Dendritic cell treated with granulocyte-macrophage colony-stimulating factor and Interleukin-4, amounts not matched to agents 40 ng/mL and 50 ng/mL, for 4 days (primary cell): Measurements from ENCODE around the gene AHCYL2.
"Not testable (repeated sequence)": the region's sequence is repeated elsewhere in the genome, so short reads cannot be mapped to it uniquely, and the experiment has no call there.

ENCODE experiments used
- H3K27ac Mint-ChIP-seq: one replicate; pipeline ENCODE4 v1.8.0; 2022; ENCODE audit warnings: mild to moderate bottlenecking, mixed read lengths
- H3K27me3 Mint-ChIP-seq: one replicate; pipeline ENCODE4 v1.8.0; 2022; ENCODE audit warnings: mild to moderate bottlenecking, mixed read lengths
- H3K36me3 Mint-ChIP-seq: one replicate; pipeline ENCODE4 v1.8.0; 2022; ENCODE audit warnings: low read depth, mixed read lengths
- H3K4me1 Mint-ChIP-seq: one replicate; pipeline ENCODE4 v1.8.0; 2022; ENCODE audit warnings: low read depth, mixed read lengths
- H3K4me3 Mint-ChIP-seq: one replicate; pipeline ENCODE4 v1.8.0; 2022; ENCODE audit warnings: mild to moderate bottlenecking, moderate library complexity, mixed read lengths
- H3K9me3 Mint-ChIP-seq: one replicate; pipeline ENCODE4 v1.8.0; 2022; ENCODE audit warnings: mixed read lengths
- intact Hi-C: fragments of 100-400 bp; cut with micrococcal nuclease; formaldehyde crosslinking; loops from one replicate; pipeline ENCODE4 v1.15.0; 2022

The AHCYL2 gene

DNA sequence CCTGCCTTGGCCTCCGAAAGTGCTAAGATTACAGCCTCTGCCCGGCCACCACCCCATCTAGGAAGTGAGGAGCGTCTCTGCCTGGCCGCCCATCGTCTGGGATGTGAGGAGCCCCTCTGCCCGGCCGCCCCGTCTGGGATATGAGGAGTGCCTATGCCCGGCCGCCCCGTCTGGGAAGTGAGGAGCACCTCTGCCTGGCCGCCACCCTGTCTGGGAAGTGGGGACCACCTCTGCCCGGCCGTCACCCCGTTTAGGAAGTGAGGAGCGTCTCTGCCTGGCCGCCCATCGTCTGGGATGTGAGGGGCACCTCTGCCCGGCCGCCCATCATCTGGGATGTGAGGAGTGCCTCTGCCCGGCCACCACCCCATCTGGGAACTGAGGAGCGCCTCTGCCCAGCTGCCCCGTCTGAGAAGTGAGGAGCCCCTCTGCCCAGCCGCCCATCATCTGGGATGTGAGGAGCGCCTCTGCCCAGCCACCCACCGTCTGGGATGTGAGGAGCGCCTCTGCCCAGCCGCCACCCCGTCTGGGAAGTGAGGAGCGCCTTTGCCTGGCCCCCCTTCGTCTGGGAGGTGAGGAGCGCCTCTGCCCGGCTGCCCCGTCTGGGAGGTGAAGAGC, 8.6 kb upstream of the AHCYL2 start:
- Mint-ChIP-seq H3K27me3 (peaks cover 11% of the 10 kb centered on the region), H3K4me1 (peaks cover 25% of the 10 kb centered on the region)
- H3K4me3 Mint-ChIP-seq, H3K27ac Mint-ChIP-seq, H3K36me3 Mint-ChIP-seq, H3K9me3 Mint-ChIP-seq, intact Hi-C loops: not testable (repeated sequence)

GRCh38 chr7:129216821-129217416, 7.9 kb upstream of the AHCYL2 start:
- H3K36me3 Mint-ChIP-seq, H3K4me3 Mint-ChIP-seq, H3K9me3 Mint-ChIP-seq, intact Hi-C loops, H3K27ac Mint-ChIP-seq: not testable (repeated sequence)
- H3K4me1 Mint-ChIP-seq, result peaks cover 24% of the 10 kb centered on the region
- H3K27me3 Mint-ChIP-seq, result peaks cover 11% of the 10 kb centered on the region

DNA sequence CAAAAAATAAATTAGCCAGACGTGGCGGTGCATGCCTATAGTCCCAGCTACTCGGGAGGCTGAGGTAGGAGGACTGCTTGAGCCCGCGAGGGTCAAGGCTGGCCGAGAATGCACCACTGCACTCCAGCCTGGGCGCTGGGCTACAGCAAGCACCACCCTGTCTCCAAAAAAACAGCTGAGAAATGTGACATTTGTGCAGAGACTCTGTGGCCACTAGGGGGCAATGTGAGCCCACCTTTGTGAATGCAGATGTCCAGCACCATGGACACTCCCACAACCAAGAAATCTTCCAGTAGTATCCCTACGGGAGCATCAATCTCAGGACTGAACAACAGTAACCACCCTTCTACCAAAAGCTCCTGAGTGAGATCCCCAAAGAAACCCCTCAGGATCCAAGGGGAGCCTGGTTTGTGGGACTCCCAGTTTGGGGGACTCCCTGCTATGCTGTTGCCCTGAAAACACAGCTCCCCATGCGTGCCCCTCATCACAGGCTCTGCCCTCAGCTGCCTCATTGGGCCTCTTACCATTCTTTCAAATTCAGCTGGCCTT, 6.2 kb upstream of the AHCYL2 start:
- Mint-ChIP-seq H3K27ac (no peak overlapping the region), H3K4me1 (peaks cover 24% of the 10 kb centered on the region), H3K9me3 (no peaks in the 10 kb centered on the region), H3K4me3 (no peak overlapping the region), H3K36me3 (no peaks in the 10 kb centered on the region), H3K27me3 (peaks cover 11% of the 10 kb centered on the region)
- intact Hi-C loops, result loop anchor here (1.0 to 2.0 kb wide), 3 partner anchors 53 to 254 kb away; no protein-coding TSS in a partner anchor

DNA sequence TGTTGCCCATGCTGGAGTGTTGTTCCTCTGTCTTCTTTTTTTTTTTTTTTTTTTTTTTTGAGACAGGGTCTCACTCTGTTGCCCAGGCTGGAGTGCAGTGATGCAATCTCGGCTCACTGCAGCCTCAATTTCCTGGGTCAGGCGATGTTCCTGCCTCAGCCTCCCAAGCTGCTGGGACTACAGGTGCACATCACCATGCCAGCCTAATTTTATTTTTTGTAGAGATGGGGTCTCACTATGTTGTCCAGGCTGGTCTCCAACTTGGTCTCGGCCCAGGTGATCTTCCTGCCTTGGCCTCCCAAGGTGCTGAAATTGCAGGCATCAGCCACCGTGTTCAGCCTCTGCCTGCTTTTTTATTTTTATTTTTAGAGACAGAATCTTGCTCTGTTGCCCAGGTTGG, 5.7 kb upstream of the AHCYL2 start:
- H3K4me1 Mint-ChIP-seq, result peaks cover 21% of the 10 kb centered on the region
- intact Hi-C loops, result loop anchor here (2.0 kb wide), 1 partner anchor 80 kb away; no protein-coding TSS in a partner anchor
- peaks cover 11% of the 10 kb centered on the region for H3K27me3 Mint-ChIP-seq
- H3K9me3 Mint-ChIP-seq, H3K36me3 Mint-ChIP-seq, H3K4me3 Mint-ChIP-seq, H3K27ac Mint-ChIP-seq: not testable (repeated sequence)

- no peaks in the 10 kb centered on the region for H3K9me3 Mint-ChIP-seq
- H3K36me3 Mint-ChIP-seq, result peaks cover 13% of the 10 kb centered on the region
- H3K27me3 Mint-ChIP-seq, result peaks cover 4% of the 10 kb centered on the region
- intact Hi-C loops, result loop anchor here (10.0 kb wide), 1 partner anchor 413 kb away; no protein-coding TSS in a partner anchor
- H3K4me3 Mint-ChIP-seq, result no peak overlapping the region
- H3K4me1 Mint-ChIP-seq, result peaks cover 37% of the 10 kb centered on the region
- H3K27ac Mint-ChIP-seq, result peak overlapping the region; percentile 50
Measured at GRCh38 chr7:129222064-129222463, 2.8 kb upstream of the AHCYL2 start.

DNA sequence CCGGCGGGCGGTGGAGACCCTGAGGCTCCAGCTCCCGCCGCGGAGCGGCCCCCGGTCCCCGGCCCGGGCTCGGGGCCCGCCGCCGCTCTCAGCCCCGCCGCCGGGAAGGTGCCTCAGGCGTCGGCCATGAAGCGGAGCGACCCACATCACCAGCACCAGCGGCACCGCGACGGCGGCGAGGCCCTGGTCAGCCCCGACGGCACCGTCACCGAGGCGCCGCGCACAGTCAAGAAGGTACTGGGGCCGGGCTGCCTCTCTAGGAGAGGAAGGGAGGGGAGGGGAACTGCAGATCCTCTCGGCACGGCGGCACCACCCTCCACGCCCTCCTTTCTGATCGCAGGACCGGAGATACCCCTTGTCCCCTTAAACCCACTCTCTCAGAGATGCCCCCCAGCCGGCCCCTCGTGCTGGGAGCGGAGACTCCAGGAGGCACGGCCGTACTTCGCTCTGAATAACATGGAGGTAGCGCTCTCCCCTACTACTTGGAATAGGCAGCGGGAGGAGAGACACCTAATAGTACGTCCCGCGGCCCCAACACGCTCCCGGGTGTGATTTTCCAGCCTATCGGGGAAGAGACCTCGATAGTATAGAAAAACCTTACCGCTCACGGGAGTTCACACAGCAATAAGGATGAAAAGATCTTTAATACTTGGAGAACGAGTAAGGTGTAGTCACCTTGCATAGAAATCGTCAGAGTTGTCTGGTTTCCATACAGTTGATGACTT, 538 bp downstream of the AHCYL2 start:
- H3K9me3 Mint-ChIP-seq, result no peaks in the 10 kb centered on the region
- intact Hi-C loops, result loop anchor here (10.0 kb wide), 1 partner anchor 409 kb away; no protein-coding TSS in a partner anchor
- H3K4me3 Mint-ChIP-seq, result peak overlapping the region; percentile 96
- H3K4me1 Mint-ChIP-seq, result peaks cover 40% of the 10 kb centered on the region
- peak overlapping the region; percentile 99 for H3K27ac Mint-ChIP-seq
- H3K36me3 Mint-ChIP-seq, result peaks cover 13% of the 10 kb centered on the region
- H3K27me3 Mint-ChIP-seq, result no peaks in the 10 kb centered on the region

GRCh38 chr7:129225931-129226572, 1.2 kb downstream of the AHCYL2 start:
- intact Hi-C loops, result loop anchor here (10.0 kb wide), 1 partner anchor 409 kb away; no protein-coding TSS in a partner anchor
- Mint-ChIP-seq H3K4me3 (peak overlapping the region; percentile 96), H3K27me3 (no peaks in the 10 kb centered on the region), H3K27ac (peak overlapping the region; percentile 99), H3K36me3 (peaks cover 13% of the 10 kb centered on the region), H3K4me1 (peaks cover 40% of the 10 kb centered on the region), H3K9me3 (no peaks in the 10 kb centered on the region)

DNA sequence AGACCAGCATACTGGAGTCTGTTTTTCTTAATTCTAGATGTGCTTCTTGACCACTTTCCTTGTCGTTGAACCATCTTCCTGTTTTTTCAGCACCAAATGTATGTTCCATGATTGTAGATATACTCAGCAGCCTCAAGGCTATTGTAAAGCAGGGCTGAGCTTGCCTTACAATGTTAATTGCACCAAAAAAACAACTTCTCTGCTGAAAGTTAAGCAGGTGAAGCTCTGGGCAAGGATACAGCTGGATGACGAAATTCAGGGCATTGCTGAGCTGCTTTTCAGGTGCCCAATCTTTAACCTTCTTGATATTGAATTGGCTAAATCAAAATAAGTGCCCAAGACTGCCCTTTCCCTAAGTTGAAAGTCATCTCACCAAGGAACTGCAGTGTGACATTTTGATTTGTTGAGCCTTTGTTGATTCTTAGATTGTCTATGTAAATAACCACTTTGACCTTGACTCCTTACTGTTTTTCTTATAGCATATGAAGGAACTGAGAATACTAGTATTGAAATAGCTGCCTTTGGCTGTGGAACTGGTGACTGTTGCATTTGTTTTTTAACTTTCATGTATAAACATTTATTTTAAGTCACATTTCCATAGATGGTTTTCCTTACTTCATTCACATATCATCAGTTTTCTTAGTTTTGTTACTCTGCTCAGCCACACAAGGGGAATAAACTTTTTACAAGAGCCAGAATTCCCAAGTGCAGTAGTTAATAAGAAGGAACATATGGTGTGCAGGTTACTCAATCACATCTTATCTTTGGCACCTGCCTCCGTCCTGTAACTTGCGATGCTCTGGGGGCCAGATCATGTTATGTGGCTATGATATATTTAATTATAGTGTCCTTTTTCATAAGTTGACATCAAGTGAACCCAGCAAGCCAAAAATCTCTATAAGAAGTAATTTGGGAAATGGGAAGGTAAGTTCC, 3.1 kb downstream of the AHCYL2 start:
- intact Hi-C loops, result loop anchor here (10.0 kb wide), 1 partner anchor 407 kb away; no protein-coding TSS in a partner anchor
- Mint-ChIP-seq H3K27me3 (no peaks in the 10 kb centered on the region), H3K27ac (no peak overlapping the region), H3K4me1 (peaks cover 32% of the 10 kb centered on the region), H3K36me3 (peaks cover 13% of the 10 kb centered on the region), H3K9me3 (no peaks in the 10 kb centered on the region), H3K4me3 (no peak overlapping the region)

DNA sequence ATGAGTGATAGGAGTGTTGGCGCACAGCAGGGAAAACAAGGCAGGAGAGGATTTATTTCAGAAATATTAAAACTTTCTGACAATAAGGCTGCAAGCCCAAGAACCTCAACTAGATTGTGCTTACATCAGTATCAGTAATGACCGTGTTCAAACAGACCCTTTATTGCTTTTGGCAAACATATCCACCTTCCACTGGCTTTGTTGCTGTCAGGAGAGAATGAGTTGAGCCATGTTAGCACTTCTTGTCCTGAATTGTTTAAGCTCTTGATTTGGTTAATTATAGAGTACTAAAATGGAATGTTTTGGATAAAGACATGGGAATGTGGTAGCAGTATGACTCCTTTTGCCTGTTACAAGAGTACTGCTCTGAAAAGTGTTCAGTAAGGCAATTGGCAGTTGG, 3.8 kb downstream of the AHCYL2 start:
- no peak overlapping the region for H3K27ac Mint-ChIP-seq
- H3K27me3 Mint-ChIP-seq, result no peaks in the 10 kb centered on the region
- no peaks in the 10 kb centered on the region for H3K9me3 Mint-ChIP-seq
- no peak overlapping the region for H3K4me3 Mint-ChIP-seq
- intact Hi-C loops, result loop anchor here (10.0 kb wide), 1 partner anchor 406 kb away; no protein-coding TSS in a partner anchor
- peaks cover 32% of the 10 kb centered on the region for H3K4me1 Mint-ChIP-seq
- peaks cover 13% of the 10 kb centered on the region for H3K36me3 Mint-ChIP-seq

DNA sequence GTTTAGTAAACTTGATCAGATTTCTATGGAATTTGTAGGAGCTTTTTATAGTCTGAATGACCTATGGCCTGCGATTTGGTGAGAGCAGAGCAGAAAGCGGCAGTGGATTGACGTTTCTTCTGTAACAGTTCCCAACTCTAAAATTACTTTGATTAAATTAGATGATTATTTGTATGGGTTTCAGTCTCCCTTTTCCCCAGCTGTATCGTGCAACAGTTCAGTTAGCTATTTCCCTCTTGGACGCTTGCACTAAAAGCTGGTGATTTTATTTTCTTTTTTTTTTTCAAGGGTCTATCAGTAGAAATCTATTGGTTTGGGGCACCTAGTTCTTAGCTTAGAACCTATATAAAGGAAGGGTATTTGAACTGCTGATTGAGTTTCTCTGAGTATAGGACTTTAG, 6.8 kb downstream of the AHCYL2 start:
- Mint-ChIP-seq H3K27ac (no peak overlapping the region), H3K9me3 (no peaks in the 10 kb centered on the region), H3K4me3 (no peak overlapping the region), H3K4me1 (peaks cover 13% of the 10 kb centered on the region), H3K27me3 (no peaks in the 10 kb centered on the region), H3K36me3 (peaks cover 4% of the 10 kb centered on the region)
- intact Hi-C loops, result no loop called here

GRCh38 chr7:129238546-129238945, 13.7 kb downstream of the AHCYL2 start:
- intact Hi-C loops, result no loop called here
- Mint-ChIP-seq H3K4me1 (peaks cover 25% of the 10 kb centered on the region), H3K4me3 (no peak overlapping the region), H3K9me3 (no peaks in the 10 kb centered on the region), H3K27ac (peak overlapping the region; percentile 55), H3K27me3 (no peaks in the 10 kb centered on the region), H3K36me3 (peaks cover 15% of the 10 kb centered on the region)

DNA sequence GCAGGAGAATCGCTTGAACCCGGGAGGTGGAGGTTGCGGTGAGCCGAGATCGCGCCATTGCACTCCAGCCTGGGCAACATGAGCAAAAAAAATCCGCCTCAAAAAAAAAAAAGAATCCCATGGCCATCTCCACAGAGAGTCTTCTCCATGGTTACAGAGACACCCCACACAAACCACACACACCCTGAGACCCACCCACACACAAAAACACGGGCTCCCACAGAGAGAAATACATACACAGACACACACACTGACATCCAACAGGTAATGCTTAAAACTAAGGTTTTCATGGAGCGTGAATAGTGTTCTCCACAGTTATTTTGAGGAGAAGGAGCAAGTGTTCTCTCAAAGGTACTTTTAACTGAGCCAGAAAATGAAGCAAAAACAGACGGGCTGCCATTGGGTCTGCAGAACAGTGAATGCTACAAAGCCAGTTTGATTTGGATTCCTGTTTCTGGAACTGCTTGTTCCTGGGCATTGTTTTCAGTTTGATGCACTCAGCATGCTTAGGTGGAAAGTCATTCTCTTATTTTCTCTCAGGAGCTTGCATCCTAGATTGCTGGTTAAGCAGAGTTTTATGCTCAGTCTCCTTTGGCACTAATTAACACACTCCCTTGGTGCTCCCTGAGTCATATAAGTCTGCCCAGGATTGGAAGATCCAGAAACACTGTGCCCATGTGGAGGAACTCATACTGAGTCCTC, 15.4 kb downstream of the AHCYL2 start:
- no peaks in the 10 kb centered on the region for H3K27me3 Mint-ChIP-seq
- H3K4me1 Mint-ChIP-seq, result peaks cover 25% of the 10 kb centered on the region
- intact Hi-C loops, result no loop called here
- H3K4me3 Mint-ChIP-seq, result no peak overlapping the region
- H3K9me3 Mint-ChIP-seq, result no peaks in the 10 kb centered on the region
- H3K36me3 Mint-ChIP-seq, result peaks cover 11% of the 10 kb centered on the region
- peak overlapping the region; percentile 48 for H3K27ac Mint-ChIP-seq
